SU-DHL-6 (cell line): ENCODE results near the gene IZUMO2.

Experiments used
- H2AFZ ChIP-seq: fragments of 200-600 bp; sonication (generic); 2 replicates; pipeline ENCODE4 v1.6.1; 2014; ENCODE audit warnings: low read depth, mild to moderate bottlenecking, moderate library complexity, mixed read lengths, antibody characterized with exemption, low read length; ENCODE audit not compliant: severe bottlenecking
- H3F3A ChIP-seq: fragments of 200-600 bp; shearing (Covaris generic); 2 replicates; pipeline ENCODE4 v1.6.0; 2016; ENCODE audit warnings: antibody characterized with exemption, mild to moderate bottlenecking; ENCODE audit not compliant: insufficient read depth
- H3K27ac ChIP-seq: fragments of 200-600 bp; sonication (generic); 2 replicates; pipeline ENCODE4 v1.5.1; 2016; ENCODE audit warnings: low read depth, mild to moderate bottlenecking, low read length, moderate library complexity, mixed read lengths
- H3K27me3 ChIP-seq: fragments of 200-600 bp; sonication (generic), shearing (Covaris generic); 2 replicates; pipeline ENCODE4 v1.6.0; 2014; ENCODE audit warnings: mild to moderate bottlenecking, low read length
- H3K36me3 ChIP-seq: fragments of 200-600 bp; sonication (generic); 2 replicates; pipeline ENCODE4 v1.6.1; 2014; ENCODE audit warnings: mild to moderate bottlenecking, low read length, mixed read lengths
- H3K4me2 ChIP-seq: fragments of 300-600, 200-600 bp; shearing (Covaris generic), sonication (generic); 2 replicates; pipeline ENCODE4 v1.6.0; 2014; ENCODE audit warnings: low read length, low read depth, mild to moderate bottlenecking; ENCODE audit not compliant: poor library complexity, severe bottlenecking
- H3K4me3 ChIP-seq: fragments of 200-600 bp; sonication (generic); 2 replicates; pipeline ENCODE4 v1.5.1; 2014; ENCODE audit warnings: antibody characterized with exemption, low read length, mild to moderate bottlenecking, mixed read lengths; ENCODE audit not compliant: insufficient read depth, poor library complexity, severe bottlenecking
- H3K79me2 ChIP-seq: fragments of 200-600 bp; sonication (generic); 2 replicates; pipeline ENCODE4 v1.6.1; 2014; ENCODE audit warnings: mild to moderate bottlenecking, low read length, moderate library complexity; ENCODE audit not compliant: insufficient read depth
- H3K9ac ChIP-seq: fragments of 200-600 bp; sonication (generic); 2 replicates; pipeline ENCODE4 v1.7.0; 2014; ENCODE audit warnings: mild to moderate bottlenecking, low read length
- H3K9me2 ChIP-seq: fragments of 200-600 bp; sonication (generic); replicated peaks from 2 replicates; pipeline ENCODE4 v1.6.1; 2014; ENCODE audit warnings: low read length; ENCODE audit not compliant: insufficient read depth
- H3K9me3 ChIP-seq: fragments of 200-600 bp; sonication (generic); 2 replicates; pipeline ENCODE4 v1.6.1; 2014; ENCODE audit warnings: low read length, mixed read lengths; ENCODE audit not compliant: insufficient read depth
- H4K20me1 ChIP-seq: fragments of 200-600 bp; sonication (generic); 2 replicates; pipeline ENCODE4 v1.6.1; 2014; ENCODE audit warnings: low read depth, mild to moderate bottlenecking, antibody characterized with exemption, low read length, moderate library complexity, mixed read lengths
- EZH2phosphoT487 ChIP-seq: fragments of 200-600 bp; sonication (generic), shearing (Covaris generic); conservative IDR thresholded peaks from 2 replicates; pipeline ENCODE4 v1.6.1; 2018; ENCODE audit warnings: mild to moderate bottlenecking, antibody characterized with exemption, low read length, moderate library complexity, mixed read lengths
- TF ChIP-seq, protein P1 (sequence below): fragments of 200-600 bp; sonication (generic); IDR thresholded peaks from one replicate; pipeline ENCODE4 v1.5.1; 2017; ENCODE audit warnings: antibody characterized with exemption, mild to moderate bottlenecking, low read length, moderate library complexity; ENCODE audit not compliant: insufficient read depth, poor library complexity, severe bottlenecking

Gene IZUMO2

DNA sequence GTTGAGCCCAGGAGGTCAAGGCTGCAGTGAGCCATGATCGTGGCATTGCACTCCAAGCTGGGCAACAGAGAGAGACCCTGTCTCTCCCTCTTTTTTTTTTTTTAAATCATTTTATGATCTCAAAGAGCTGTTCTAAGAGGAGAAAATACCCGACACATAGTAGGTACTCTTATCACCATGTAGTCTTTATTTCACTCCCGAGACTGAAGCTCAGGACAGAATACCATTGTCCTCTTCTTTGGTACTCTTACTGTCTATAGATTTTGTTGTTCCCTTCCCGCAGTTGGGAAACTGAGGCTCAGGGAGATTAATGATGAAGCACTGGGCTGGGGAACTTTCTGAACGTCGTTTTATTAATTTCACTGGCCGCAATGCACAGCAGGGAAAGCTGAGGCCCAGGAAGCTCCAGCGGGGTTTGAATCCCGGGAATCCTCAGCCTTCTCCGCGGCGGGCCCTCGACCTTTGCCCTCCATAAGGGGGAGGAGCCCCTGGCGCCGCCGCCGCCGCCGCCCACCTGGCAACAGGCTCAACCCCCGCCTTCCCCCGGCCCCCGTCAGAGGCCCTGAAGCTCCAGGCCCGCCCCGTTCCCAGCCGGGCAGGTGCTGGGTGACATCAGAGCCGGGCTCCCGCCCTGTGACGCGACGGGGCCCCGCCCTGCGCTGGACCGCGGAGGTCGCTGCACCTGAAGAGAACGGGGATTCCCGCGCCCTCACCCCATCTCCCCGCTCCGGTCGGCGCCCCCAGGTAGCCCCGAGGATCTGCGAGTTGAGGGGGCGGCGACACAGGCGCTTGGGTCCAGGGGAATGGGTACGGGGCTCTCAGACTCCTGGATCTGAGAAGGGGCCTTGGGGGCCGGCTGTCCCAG is 42.0 kb upstream of the IZUMO2 start:
- no peak overlapping the region for H3K27ac ChIP-seq
- no peaks in the 10 kb centered on the region for H3K9me3 ChIP-seq
- H3K4me3 ChIP-seq, result no peak overlapping the region
- no peaks in the 10 kb centered on the region for H3K27me3 ChIP-seq
- no peak overlapping the region for H3K9ac ChIP-seq
- no peaks in the 10 kb centered on the region for H4K20me1 ChIP-seq
- TF ChIP-seq, protein P1, sequence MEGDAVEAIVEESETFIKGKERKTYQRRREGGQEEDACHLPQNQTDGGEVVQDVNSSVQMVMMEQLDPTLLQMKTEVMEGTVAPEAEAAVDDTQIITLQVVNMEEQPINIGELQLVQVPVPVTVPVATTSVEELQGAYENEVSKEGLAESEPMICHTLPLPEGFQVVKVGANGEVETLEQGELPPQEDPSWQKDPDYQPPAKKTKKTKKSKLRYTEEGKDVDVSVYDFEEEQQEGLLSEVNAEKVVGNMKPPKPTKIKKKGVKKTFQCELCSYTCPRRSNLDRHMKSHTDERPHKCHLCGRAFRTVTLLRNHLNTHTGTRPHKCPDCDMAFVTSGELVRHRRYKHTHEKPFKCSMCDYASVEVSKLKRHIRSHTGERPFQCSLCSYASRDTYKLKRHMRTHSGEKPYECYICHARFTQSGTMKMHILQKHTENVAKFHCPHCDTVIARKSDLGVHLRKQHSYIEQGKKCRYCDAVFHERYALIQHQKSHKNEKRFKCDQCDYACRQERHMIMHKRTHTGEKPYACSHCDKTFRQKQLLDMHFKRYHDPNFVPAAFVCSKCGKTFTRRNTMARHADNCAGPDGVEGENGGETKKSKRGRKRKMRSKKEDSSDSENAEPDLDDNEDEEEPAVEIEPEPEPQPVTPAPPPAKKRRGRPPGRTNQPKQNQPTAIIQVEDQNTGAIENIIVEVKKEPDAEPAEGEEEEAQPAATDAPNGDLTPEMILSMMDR, result no peak
- no peak for TF ChIP-seq EZH2phosphoT487
- no peaks in the 10 kb centered on the region for H3K9me2 ChIP-seq
- no peaks in the 10 kb centered on the region for H3K36me3 ChIP-seq
- no peak overlapping the region for H2AFZ ChIP-seq
- no peak overlapping the region for H3K4me2 ChIP-seq
- no peaks in the 10 kb centered on the region for H3K79me2 ChIP-seq
- no peaks in the 10 kb centered on the region for H3F3A ChIP-seq

GRCh38 chr19:50204081-50204428 is 41.0 kb upstream of the IZUMO2 start:
- Histone ChIP-seq H4K20me1 (no peaks in the 10 kb centered on the region), H3K4me3 (no peak overlapping the region)

DNA sequence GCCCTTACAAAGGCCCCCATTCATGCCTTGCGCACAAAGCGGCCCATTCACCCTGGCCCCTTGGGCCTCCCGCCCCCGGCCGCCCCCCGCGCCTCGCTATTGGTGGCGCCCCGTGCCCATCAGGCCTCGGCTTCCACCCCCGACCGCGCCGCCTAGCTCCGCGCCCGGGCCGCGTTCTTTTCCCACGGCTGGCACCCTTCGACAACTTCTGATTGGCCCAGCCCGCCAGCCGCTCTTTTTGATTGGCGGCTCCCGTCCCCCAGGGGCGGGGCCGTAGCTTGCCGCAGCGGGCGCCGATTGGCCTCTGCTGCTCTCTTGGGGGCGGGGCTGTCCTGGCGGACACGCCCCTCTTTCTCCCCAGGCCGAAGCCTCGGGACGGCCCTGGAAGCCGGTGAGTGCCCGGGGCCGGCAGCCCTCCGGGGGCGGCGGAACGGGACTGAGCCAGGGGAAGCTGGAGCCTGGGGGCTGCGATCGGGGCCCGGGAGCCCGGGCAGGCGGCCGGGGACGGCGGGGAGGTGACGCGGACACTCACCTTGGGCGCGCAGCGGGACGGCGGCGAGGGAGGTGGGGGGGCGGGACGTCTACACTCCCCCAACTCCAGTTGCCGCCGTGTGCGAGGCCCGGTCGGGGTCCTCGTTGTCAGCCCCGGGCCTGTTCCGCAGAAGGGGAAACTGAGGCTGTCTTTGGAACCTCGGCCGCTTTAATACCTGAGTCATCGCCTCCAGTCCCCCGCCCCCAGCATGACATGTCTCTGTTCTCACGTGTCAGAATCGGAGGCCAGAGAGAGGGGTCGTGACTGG is 40.4 kb upstream of the IZUMO2 start, which contains the start of gene MYH14:
TSS of gene MYH14 (plus strand) at position 342 of the 800 bp plus-strand sequence. CDS start 6,744 bp downstream, outside the sequence.
- H3K4me3 ChIP-seq, result no peak within 1 kb of the TSS
- H3K9me3 ChIP-seq, result no peaks in the 10 kb centered on the region
- no peak within 1 kb of the TSS for H3K9ac ChIP-seq
- H4K20me1 ChIP-seq, result no peaks in the 10 kb centered on the region
- no peak within 1 kb of the TSS for H3K4me2 ChIP-seq
- H3K9me2 ChIP-seq, result no peaks in the 10 kb centered on the region
- H2AFZ ChIP-seq, result no peak within 1 kb of the TSS
- TF ChIP-seq, protein P1, result no peak
- no peak for TF ChIP-seq EZH2phosphoT487
- no peaks in the 10 kb centered on the region for H3K79me2 ChIP-seq
- H3K36me3 ChIP-seq, result no peaks in the 10 kb centered on the region
- H3K27ac ChIP-seq, result no peak within 1 kb of the TSS
- no peaks in the 10 kb centered on the region for H3K27me3 ChIP-seq
- H3F3A ChIP-seq, result no peaks in the 10 kb centered on the region

More at GRCh38 chr19:50204081-50204428, 41.0 kb upstream of the IZUMO2 start:
- TF ChIP-seq, protein P1, result no peak
- no peak for TF ChIP-seq EZH2phosphoT487
- Histone ChIP-seq H3K9ac (no peak overlapping the region), H3K79me2 (no peaks in the 10 kb centered on the region), H3K9me3 (no peaks in the 10 kb centered on the region), H3K27ac (no peak overlapping the region), H3K36me3 (no peaks in the 10 kb centered on the region), H3K27me3 (no peaks in the 10 kb centered on the region), H3K9me2 (no peaks in the 10 kb centered on the region), H3F3A (no peaks in the 10 kb centered on the region), H2AFZ (no peak overlapping the region), H3K4me2 (no peak overlapping the region)
